HG02763 (cell line): ENCODE measurements around the gene ELF4.
"Not testable (repeated sequence)": the region's sequence is repeated elsewhere in the genome, so short reads cannot be mapped to it uniquely, and the experiment has no call there.

Experiments used
- ATAC-seq: cut with Tn5 transposase; IDR thresholded peaks from one replicate; pipeline ENCODE4 v1.9.1; 2021; ENCODE audit warnings: mild to moderate bottlenecking, moderate library complexity; ENCODE audit not compliant: unreplicated experiment

The ELF4 gene

GRCh38 chrX:130115119-130115885, 5.0 kb upstream of the ELF4 start:
- not testable (repeated sequence) for ATAC-seq

- no peak for ATAC-seq
Observed at GRCh38 chrX:130114141-130114588, 3.9 kb upstream of the ELF4 start.

GRCh38 chrX:130111220-130112154, 1.2 kb upstream of the ELF4 start:
- no peak for ATAC-seq

- ATAC-seq = peak; percentile 1
Observed at GRCh38 chrX:130109429-130110378, 593 bp downstream of the ELF4 start.

DNA sequence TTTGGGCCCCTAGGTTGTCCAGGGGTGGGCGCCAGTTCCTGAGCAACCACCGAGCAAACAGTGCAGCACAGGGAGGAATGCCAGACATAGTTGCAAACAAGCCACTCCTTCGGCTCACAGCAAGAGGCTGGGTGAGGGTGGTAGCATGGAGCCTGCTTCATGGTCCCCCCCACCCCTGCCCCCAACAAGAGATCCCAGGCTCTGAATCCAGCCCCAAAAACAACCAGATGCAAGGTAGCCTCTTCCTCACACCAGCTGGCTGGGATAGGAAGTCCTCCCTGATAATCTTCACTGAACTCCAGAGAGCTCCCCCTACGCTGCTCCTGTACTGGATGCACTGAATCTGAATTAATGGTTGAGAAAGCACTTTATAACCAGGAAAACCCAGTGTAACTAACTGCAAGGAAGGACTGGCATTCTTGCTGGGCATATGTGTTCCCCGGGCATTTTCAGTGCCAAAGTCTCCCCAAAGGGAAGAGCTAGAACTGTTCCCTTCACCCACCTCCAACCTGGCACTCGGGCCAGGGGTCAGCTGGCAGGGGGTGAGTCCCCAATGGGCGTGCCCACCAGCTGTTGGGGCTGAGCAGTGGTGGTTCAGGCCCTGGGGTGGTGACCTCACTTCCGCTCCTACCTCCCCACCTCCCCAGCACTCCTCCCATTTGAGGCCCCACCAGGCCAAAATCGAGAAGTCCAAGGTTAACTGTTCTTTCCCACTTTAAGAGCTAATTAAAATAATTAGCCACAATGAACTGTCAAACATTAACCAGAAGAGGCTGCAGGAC, 1.5 kb downstream of the ELF4 start:
- peak; percentile 68 for ATAC-seq

DNA sequence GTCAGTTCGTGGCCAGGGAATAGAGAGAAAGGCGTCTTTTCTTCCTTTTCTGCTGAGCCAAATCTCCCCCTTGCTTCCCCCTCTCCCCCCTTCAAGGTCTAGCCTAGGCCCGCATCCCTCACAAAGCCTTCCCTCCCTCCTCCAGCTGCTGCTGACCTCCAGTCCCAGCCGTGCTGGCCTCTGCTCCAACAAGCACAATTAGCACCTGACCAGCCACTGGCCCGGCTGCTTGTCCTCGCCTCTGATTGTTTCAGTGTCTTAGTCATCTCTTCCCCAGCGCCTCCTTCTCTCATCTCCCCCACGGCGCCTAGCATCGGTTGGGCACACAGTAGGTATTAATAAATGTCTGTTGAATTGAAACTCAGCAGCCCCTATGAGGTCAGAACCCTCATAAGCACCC, 4.2 kb downstream of the ELF4 start:
- no peak for ATAC-seq

DNA sequence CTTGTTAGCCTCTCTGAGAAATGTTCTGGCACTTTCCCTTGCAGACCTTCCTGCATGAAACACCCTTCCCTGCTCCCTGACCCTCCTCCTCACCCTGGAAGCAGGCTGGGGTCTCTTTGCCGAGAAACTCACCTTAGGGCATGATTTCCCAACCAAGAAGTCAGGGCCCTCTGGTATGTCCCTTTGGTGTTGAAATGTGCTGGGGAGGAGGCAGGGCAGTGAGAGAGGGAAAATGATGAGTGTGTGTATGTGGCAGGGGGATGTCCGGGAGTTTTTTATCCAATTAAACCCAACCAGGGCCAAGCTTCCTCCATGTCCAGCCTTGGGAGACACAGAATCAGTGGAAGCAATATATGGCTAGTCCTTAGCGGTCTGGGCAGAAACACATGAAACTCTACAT, 5.1 kb downstream of the ELF4 start:
- ATAC-seq = no peak

- no peak for ATAC-seq
Observed at GRCh38 chrX:130103605-130104004, 6.7 kb downstream of the ELF4 start.

- ATAC-seq = no peak
Observed at GRCh38 chrX:130100180-130100579, 10.1 kb downstream of the ELF4 start.

DNA sequence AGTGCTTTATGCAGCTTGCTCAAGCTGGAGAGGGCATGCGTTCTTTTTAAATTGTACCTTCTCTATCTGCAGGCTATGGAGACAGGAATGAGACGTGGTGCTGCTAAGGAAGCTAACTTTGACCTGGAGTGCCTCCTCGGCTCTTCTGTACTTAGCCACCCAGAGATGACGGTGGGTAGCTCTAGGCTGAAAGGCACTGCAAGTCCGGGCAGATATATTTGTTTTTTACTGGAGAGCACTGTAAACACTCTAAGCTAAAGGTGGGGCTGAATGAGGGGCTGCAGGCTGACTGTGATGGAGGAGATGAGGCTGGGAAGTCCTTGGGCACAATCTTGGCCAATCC, 12.1 kb downstream of the ELF4 start:
- ATAC-seq = no peak

- ATAC-seq = no peak
Observed at GRCh38 chrX:130097507-130098209, 12.6 kb downstream of the ELF4 start.

- no peak for ATAC-seq
Observed at GRCh38 chrX:130095249-130096030, 14.9 kb downstream of the ELF4 start.

GRCh38 chrX:130094696-130095095, 15.6 kb downstream of the ELF4 start:
- ATAC-seq = no peak

DNA sequence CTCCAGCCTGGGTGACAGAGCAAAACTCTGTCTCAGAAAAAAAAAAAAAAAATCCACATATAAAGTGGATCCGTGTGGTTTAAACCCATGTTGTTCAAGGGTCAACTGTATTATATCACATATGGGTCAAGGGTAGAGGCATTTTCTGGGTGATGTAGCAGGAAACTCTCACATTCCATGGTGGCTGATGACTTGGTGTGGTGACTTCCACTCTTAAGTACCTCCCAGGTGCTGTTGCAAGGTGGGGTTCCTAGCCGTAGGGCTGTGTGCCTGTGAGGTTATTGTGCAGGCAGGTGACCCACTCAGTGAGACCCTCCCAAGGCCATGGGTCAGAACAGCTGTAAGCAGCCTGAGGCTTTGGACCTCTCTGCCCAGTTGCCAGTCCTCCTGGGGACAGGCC, 17.0 kb downstream of the ELF4 start:
- no peak for ATAC-seq

GRCh38 chrX:130091980-130092522, 18.2 kb downstream of the ELF4 start:
- ATAC-seq = peak; percentile 98

- ATAC-seq = no peak
Observed at GRCh38 chrX:130090364-130090763, 19.9 kb downstream of the ELF4 start.

- ATAC-seq = peak; percentile 37
Observed at GRCh38 chrX:130086447-130087206, 23.7 kb downstream of the ELF4 start.
